ENCODE results near the gene SLC26A11.
"Not testable (repeated sequence)": the region's sequence is repeated elsewhere in the genome, so short reads cannot be mapped to it uniquely, and the experiment has no call there.

Gene SLC26A11

DNA sequence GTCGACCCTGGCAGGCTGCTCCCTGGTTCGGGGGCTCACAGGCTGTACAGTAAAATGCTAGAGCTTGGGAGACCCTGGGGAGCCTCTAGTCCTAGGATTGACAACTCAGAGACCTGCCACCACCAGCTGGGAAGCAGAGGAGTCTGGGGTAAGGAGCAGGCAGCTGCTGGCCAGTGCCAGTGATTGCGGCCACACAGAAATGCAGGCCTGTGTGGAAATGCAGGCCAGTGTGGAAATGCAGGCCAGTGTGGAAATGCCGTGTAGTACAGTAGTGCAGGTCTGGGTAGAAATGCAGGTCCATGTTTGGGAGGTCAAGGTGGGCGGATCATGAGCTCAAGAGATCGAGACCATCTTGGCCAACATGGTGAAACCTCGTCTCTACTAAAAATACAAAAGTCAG is 23.6 kb upstream of the SLC26A11 start:
- DNase-seq (ENCODE audit: low read depth): no peak

DNA sequence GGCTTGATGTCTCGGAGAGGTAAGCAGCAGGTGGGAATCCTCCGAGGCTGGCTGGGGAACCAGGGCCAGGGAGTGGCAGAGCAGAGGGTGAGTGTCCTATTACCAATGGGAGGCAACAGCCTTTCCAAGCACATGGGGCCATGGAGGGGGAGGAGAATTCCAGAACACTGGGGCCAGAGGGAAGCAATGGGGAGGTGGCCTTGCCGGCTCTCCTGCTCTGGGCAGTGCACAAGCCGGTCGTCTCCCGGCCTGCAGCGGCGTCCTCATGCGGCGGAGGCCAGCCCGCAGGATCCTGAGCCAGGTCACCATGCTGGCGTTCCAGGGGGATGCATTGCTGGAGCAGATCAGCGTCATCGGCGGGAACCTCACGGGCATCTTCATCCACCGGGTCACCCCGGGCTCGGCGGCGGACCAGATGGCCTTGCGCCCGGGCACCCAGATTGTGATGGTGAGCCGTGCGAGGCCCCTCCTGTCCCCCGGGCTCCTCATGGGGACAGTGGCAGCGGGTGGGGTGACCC is 22.0 kb upstream of the SLC26A11 start:
- DNase-seq (ENCODE audit: low read depth): no peak

DNA sequence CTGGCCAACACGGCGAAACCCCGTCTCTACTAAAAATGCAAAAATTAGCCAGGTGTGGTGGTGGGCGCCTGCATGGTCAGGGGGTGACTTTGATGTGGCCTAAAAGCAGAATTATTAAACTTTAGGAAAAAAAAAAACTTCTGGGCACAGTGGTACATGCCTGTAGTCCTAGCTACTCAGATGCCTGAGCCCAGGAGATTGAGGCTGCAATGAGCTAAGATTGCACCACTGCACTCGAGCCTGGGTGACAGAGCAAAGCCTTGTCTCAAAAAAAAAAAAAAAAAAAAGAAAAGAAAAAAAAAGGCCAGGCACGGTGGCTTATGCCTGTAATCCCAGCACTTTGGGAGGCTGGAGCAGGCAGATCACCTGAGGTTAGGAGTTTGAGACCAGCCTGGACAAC is 20.9 kb upstream of the SLC26A11 start:
- DNase-seq (ENCODE audit: low read depth): not testable (repeated sequence)

DNA sequence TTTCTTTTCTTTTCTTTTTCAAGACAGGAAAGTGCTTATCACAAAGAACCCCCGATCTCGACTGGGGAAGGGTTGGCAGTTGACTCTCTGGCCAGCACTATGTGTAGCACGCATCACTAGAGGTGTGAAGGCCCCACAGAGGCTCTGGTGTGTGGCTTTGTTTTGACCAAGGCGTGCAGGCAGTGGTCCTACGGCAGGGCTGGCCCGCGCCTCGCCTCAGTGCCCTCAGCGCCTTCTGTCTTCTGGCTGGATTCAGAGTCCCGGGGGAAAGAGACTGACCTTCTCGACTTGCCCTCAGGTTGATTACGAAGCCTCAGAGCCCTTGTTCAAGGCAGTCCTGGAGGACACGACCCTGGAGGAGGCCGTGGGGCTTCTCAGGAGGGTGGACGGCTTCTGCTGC is 18.8 kb upstream of the SLC26A11 start:
- DNase-seq (ENCODE audit: low read depth): no peak

DNA sequence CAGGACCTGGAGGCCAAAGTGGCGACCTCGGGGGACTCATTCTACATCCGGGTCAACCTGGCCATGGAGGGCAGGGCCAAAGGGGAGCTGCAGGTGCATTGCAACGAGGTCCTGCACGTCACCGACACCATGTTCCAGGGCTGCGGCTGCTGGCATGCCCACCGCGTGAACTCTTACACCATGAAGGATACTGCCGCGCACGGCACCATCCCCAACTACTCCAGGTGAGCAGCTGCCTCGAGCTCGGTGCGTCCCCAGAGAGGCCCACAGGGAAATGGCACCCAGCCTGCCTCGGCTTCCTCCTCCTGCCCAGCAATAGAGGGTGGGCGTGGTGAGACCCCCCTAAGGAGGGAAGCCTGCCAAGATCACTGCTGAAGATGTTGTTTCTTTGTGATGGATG is 18.0 kb upstream of the SLC26A11 start:
- DNase-seq (ENCODE audit: low read depth): no peak

DNA sequence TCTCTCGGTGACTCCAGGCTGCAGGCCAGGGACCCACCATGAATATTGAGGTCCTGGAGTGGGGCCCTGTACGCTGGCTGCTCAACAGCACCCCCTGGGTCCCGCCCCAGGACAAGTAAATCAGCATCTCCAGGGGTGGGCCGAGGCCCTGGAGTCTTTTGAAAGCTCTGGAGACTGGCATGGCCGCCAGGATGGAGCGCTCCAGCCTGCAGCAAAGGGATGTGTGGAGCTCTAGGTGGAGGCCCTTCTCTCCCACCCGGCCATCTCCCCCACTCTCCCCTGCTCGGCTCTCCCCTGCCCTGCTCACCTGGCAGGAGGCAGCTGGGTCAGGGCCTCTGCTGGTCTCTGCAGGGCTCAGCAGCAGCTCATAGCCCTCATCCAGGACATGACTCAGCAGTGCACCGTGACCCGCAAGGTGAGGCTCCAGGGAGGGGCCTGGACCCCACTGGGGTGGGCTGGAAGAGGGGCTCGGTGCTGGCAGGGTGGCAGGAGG is 16.7 kb upstream of the SLC26A11 start:
- no peak for DNase-seq (ENCODE audit: low read depth)

DNA sequence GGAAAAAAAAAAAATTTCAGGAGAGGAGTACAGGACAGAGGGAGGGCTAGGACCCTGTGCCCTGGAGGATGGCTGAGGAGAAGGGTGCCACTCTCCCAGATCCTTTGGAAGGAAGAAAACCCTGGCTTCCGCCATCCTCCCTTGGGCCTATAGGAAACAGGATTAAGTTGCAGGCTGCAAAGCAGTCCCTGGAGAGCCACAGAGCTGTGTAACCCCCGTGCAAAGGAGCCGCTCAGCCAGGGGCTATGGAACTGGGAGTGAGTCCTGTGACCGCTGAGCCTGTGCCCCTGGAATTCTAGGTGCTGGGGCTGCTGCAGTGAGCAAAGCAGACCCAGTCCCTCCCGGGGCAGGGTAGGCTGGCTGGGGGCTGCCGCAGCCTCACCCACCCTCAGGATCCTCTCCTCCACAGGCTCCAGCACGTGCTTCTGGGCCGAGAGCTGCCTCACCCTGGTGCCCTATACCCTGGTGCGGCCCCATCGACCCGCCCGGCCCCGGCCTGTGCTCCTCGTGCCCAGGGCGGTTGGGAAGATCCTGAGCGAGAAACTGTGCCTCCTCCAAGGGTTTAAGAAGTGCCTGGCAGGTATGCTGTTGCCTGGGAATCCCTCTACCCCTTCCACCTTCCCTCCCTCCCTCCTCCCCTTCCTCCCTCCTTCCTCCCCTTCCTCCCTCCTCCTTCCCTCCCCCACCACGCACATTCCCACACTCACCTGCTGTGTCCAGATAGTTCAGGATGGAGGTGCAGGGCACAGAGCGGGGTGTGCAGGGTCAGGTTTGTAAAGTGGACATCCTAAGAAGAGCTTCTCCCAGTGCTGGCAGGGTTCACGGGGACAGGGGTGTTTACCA is 15.4 kb upstream of the SLC26A11 start:
- DNase-seq (ENCODE audit: low read depth): no peak

DNA sequence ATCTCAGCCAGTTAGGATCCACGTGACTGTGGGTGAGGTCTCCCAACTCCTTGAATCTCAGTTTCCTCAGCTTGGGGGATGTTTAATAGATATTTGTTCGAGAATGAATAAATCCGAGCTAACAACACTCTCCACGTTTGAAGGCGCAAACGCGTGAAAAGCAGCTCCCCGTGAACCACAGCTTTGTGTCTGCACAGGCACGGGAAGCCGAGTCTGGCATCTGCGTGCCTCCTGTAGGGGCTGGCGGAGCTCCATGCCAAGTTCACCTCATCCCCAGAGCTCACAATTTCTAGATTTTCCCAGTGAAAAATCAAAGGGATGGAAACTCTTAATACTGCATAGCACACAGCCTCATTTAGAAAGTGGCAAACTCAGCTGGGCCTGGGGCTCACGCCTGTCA is 14.4 kb upstream of the SLC26A11 start:
- DNase-seq (ENCODE audit: low read depth): no peak

DNA sequence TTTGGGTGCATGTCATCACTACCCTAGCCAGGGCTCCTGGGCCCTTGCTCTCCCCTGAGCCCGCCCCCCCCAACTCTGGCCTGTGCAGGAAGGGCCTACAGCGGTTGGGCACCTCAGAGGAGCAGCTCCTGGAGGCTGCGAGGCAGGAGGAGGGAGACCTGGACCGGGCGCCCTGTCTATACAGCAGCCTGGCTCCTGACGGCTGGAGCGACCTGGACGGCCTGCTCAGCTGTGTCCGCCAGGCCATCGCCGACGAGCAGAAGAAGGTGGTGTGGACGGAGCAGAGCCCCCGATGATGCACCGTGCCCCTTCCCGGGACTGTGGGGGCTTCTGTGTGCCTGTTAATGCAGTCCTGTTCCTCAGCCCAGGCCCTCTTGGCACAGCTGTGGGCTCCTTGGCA is 12.2 kb upstream of the SLC26A11 start:
- no peak for DNase-seq (ENCODE audit: low read depth)

DNA sequence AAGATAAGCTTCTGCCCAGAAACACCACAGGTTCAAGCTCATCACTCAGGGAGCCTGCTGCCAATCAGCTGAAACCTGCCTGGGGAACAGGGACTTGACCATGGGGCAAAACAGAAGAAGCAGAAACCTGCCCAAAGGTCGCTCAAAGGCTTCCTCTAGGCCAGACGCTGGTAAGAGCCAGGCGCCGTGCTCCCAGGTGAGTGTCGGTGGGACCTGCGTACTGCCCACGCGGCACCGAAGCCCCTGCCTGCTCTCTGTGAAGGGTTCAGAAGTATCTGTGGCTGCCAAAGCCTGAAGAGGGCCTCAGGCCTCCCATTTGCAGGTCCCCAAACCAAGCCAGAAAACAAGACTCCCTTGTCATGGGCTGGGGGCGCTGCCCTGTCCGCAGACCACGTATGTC is 10.5 kb upstream of the SLC26A11 start:
- no peak for DNase-seq (ENCODE audit: low read depth)

DNA sequence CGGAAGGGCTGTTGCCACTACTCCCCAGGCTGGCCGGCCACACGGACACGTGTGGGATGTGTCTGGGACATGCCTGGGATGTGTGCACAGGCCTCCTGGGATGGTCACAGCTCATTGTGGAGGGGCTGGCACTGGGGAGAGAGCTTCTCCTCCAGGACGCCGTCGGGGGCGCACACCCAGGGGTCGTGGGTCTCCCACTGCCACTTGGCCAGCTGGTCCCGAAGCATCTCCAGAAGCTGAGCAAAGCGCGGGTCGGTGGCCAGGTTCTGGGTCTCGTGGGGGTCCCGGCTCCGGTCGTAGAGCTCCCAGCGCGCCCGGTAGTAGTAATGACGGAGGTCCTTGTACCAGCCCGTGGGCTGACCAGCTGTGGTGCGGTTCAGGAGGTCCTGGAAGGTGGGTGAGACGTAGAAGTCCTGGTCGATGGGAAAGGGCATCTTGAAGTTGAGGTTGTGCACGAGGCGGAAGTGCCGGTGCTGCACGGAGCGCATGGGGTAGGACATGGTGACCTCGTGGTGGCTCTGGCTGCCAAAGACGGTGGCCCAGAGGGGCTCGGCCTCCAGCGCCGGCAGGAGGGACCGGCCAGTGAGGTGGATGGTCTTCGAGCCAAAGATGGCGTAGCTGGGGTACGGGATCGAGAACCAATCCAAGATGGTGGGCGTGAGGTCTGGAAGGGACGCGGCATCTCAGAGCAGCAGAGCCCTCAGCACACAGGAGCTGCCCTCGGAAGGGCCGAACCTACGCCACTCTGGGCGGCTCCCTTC is 9.7 kb upstream of the SLC26A11 start:
- DNase-seq (ENCODE audit: low read depth): no peak

DNA sequence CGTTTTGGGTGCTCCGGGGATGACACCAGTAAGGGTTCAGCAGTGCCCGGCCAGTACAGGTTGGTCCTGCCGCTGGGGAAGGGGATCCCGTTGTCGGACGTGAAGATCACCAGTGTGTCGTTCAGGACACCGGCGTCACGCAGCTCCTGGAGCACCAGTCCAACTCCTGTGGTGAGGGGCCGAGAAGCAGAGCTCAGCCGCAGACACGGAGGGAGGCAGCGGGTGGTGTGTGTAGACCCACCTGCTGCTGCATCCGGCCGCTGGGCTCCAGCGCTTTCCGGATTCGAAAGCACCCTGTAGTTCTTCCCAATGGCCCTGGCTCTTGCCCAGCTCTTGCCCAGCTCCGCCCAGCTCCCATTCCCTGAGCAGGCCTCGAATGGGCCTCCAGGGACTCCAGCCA is 8.1 kb upstream of the SLC26A11 start:
- DNase-seq (ENCODE audit: low read depth): no peak

DNA sequence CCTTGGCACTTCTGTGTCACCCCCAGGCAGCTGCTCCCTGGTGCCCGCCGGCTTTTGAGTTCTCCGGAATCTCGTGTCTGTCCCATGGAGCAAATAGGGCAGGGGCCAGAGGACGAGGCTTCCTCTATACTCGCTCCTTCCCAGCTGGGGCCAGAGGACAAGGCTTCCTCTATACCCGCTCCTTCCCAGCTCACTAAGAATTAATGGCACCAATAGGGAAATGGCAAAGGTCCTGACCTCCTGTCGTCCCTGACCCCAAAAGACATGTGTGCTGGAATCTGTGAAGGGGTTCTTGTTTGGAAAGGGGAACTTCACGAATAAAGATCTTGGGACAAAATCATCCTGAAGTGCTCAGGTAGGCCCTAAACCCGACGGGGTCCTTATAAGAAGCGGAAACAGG is 7.7 kb upstream of the SLC26A11 start:
- no peak for DNase-seq (ENCODE audit: low read depth)

DNA sequence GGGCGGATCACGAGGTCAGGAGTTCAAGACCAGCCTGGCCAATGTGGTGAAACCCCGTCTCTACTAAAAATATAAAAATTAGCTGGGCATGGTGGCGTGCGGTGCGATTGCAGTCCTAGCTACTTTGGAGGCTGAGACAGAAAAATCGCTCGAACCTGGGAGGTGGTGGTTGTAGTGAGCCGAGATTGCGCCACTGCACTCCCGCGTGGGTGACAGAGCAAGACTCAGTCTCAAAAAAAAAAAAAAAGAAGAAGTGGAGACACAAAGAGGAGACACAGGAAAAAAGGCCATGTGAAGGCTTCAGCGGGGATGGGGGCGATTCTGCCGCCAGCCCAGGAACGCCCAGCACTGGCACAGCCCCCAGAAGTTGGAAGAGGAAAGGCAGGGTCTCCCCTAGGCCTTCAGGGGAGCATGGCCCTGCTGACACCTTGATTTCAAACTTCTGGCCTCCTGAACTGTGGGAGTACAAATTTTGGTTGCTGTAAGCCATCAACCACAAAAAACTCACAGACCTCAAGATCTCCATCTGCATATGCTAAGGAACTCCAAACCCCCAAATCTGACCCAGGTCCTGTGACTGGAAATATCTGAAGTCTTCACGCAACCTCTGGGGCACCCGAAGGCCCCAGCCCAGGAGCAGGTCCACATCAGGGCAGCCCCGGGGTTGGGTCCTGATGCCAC is 7.1 kb upstream of the SLC26A11 start:
- no peak for DNase-seq (ENCODE audit: low read depth)

DNA sequence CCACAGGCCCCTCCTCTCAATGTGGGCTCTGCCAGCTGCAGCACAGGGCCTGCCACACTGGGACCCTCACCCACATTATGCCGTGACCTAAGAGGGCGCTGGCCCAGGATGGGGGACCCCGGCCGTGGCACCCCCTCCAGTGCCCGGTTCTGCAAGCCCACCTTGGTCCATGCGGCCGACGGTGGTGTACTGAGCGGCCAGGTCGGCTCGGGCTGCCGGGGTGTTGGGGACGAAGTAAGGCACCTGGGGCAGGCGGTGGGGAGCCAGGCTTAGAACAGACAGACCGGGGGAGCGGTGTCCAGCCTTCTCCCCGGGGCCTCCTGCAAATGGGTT is 6.6 kb upstream of the SLC26A11 start:
- no peak for DNase-seq (ENCODE audit: low read depth)

DNA sequence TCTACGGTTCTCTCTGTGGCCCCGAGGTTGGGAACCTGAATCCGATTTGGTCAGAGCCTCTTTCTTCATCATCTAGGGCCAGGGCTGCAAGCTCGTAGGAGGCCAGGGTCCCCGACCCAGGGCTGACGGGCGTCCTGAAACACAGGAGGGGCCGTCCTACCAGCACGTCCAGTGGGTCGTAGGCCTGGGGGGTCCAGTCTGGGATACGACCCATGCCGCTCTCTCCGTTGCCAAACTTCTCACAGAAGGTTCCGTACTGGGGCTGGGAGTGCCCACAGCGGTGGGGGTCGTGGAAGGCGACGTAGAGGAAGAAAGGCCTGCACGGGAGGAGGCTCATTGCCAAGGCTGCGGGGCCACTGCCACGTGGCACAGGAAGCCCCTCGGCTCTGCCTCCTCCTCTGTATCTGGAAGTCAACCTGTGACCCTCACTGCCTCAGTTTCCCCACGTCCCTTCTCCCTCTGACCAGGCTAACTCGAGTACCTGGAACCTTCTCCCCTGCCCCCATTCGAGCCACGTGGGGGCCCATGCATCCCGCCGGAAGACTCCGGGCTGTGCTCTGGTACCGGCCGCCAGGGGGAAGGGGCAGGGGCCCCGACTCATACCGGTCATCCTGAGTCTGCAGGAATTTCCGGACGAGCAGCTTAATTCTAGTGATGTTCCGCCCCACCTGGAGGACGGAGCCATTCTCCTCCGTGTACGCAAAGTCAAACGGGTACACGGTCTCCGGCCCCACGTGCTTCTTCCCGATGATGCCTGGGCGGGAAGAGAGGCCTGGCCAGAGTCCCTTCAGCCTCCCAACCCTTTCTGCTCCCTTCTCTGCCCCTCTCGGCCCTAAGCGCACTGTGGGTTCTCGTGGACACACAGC is 6.0 kb upstream of the SLC26A11 start:
- no peak for DNase-seq (ENCODE audit: low read depth)

DNA sequence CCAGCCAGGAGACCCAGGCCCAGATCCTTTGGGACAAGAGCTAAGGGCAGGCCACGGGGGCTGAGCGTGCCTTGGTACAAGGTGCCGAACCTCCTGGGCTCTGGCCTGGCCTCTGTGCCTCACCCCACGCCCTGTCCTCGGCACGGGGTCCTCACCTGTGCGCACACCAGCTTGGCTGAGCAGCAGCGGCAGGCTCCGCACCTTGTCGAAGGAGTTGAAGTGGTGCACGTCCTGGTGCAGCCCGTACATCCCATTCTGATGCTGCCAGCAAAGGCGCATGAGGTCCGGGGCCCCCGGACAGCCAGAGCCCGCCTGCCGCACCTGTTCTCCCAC is 5.4 kb upstream of the SLC26A11 start:
- no peak for DNase-seq (ENCODE audit: low read depth)

DNA sequence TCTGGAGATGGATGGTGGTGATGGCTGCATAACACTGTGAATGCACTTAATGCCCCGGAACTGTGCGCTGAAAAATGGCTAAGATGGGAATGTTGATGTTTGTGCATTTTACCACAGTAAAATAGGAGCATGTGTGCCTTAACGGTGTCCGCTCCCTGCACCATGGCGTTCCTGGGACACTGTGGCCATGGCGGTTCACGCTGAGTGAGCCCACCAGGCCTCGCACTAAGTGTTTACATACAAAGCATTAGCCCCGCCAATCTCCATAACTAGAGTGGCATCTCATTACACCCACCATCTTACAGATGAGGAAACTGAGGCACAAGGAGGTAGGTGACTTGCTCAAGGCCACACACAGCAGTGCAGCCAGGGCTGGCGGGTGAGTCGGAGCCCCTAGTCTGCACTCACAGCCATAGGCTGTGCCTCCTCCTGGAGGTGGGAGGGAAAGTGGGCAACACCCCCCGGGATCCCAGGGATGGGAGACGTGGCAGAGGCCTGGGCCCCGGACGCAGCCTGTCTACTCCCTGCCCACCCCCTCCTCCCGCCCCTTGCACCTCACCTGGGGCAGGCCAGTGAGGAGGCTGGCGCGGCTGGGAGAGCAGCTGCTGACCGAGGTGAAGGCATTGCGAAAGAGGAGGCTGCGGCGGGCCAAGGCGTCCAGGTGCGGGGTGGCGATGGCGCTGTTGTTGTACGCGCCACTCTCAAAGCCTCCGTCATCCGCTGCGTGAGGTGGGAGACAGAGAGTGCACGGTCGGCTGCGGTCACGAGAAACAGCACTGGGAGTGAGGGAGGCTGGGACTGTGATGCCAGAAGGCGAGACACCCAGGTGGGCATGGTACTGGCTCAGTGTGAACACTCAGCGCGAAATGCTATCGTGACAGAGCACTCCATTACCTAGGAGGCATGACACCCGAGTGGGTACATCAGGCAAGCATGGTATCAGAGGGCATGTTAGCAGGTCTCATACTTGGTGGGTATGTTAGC is 3.5 kb upstream of the SLC26A11 start:
- no peak for DNase-seq (ENCODE audit: low read depth)

DNA sequence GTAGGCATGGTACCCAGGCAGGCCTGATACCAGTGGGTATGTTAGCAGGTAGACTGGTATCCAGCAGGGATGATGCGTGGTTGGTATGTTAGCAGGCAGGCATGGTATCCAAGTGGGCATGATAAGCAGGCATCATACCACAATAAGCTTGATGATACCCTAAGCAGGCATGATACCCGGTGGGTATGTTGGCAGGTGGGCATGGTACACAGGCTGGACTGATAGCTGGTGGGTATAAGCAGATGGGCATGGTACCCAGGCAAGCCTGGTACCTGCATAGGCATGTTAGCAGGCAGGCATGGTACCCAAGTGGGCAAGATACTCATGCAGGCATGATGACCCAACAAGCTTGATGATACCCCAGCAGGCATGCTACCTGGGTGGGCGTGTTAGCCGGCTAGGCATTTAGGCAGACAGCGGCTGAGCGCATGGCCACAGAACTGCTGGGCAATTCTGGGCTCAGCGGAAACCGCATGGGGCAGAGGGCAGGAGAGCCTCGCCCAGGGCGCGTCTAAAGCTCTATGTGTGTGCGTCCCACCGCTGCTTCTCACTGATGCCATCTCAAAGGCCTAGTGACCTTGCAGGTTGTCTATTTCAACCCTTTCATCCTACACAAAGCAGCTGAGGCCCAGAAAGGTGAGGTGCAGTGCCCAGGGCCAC is 2.4 kb upstream of the SLC26A11 start:
- DNase-seq (ENCODE audit: low read depth): no peak

DNA sequence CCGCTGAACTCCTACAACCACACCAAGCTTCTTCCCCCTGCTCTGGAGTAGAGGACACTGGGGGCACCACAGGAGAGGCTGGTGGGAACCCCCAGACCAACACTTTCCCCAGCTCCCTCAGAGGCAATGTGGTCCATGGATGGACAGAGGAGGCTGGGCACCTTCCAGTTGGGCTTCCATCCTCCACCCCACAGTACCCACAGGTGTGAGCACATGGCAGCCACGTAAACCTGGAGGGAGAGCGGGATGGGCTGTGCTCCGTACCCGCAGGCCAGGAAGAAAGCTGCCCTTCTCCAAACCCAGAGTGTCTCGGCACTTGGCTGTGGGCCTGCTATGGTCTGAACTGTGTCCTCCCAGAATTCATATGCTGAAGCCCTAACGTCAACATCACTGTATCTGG is 1.8 kb upstream of the SLC26A11 start:
- no peak for DNase-seq (ENCODE audit: low read depth)
